AG10803 (cell line): Measurements from ENCODE around the gene RAX2.

Experiments
- DNase-seq: peaks from one replicate; pipeline ENCODE4 v3.0.0; 2010; ENCODE audit warnings: low read depth
- H3K4me3 ChIP-seq: 2 replicates; pipeline ENCODE4 v1.5.1; 2011; ENCODE audit warnings: mild to moderate bottlenecking, low read length, control low read depth
- TF ChIP-seq, protein P1 (sequence below): conservative IDR thresholded peaks from 2 replicates; pipeline ENCODE4 v1.5.1; 2011; ENCODE audit warnings: mild to moderate bottlenecking, low read length, control low read depth, inconsistent platforms

Gene RAX2

DNA sequence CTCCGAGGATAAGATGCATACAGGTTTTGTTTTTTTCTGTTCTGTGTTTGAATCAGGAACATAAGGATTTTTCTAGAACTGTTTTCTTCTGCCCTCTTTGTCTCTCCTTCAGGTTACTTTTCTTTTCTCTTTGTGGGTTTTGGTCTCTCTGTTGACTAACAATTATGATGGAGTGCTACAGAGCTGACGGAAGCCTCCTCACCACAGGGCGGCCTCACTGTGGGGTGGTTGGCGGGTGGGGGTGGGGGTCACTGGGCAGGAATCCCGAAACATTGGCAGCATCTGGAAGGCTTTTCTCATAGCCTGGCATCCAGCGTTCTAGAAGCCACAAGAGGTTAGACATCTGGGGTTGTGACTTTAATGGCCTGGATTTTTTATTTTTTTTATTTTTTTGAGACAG is 26.1 kb upstream of the RAX2 start:
- DNase-seq = peak; percentile 8
- TF ChIP-seq, protein P1, sequence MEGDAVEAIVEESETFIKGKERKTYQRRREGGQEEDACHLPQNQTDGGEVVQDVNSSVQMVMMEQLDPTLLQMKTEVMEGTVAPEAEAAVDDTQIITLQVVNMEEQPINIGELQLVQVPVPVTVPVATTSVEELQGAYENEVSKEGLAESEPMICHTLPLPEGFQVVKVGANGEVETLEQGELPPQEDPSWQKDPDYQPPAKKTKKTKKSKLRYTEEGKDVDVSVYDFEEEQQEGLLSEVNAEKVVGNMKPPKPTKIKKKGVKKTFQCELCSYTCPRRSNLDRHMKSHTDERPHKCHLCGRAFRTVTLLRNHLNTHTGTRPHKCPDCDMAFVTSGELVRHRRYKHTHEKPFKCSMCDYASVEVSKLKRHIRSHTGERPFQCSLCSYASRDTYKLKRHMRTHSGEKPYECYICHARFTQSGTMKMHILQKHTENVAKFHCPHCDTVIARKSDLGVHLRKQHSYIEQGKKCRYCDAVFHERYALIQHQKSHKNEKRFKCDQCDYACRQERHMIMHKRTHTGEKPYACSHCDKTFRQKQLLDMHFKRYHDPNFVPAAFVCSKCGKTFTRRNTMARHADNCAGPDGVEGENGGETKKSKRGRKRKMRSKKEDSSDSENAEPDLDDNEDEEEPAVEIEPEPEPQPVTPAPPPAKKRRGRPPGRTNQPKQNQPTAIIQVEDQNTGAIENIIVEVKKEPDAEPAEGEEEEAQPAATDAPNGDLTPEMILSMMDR = no peak
- no peak overlapping the region for H3K4me3 ChIP-seq

DNA sequence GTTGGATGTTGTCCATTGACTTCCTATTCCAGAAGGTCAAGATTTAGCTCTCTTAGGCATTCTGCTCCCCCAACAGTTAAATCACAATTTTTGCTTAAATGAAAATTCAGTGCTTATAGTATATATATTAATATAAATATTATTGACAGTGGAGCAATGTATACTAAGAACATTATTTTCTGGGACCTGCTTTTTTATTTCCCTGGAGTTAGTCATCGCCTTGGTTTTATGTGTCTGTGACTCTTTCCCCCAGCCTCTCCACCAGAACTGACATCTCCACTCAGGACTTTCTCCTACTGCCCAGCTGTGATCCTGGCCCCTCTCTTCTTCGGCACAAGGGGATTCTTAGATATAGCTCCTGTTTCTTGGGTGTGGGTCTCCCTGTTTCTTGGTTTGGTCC is 24.3 kb upstream of the RAX2 start:
- H3K4me3 ChIP-seq = no peak overlapping the region
- TF ChIP-seq, protein P1 = no peak

DNA sequence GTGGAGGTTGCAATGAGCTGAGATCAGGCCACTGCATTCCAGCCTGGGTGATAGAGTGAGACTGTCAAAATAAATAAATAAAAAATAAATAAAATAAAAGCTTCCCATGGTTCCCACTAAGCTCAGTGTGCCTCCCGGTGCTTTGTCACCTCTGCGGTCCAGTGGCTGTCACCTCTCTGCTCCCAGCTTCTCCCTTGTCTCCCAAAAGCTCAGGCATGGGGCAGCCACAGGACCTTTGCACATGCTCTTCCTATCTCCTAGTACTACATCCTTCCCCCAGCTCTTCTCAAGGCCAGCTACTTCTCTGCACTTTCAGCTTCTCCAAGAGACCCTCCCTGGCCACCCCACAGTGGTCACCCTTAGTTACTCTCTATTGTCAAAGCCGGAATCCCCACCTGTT is 21.8 kb upstream of the RAX2 start:
- DNase-seq = no peak
- TF ChIP-seq, protein P1 = no peak
- H3K4me3 ChIP-seq = no peak overlapping the region

More for the DNA sequence above, 24.3 kb upstream of the RAX2 start:
- DNase-seq = no peak

DNA sequence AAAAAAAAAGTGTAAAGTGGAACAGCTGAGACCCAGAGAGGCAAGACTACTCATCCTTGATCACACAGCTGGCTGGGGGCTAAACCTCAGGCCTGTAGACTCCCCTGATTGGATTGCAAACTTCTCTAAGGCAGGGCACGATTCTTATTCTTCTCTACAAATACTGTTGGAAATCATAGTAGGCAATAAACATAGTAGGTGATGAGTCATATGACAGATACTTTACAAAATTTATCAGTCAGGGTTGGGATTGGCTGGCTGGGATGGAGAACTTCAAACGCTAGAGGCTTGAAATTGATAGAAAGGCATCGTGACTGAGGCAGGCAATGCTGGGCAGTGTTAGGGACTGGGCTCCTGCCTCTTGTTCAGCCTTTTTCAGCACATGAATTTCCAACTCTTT is 20.1 kb upstream of the RAX2 start:
- TF ChIP-seq, protein P1 = no peak
- DNase-seq = no peak

DNA sequence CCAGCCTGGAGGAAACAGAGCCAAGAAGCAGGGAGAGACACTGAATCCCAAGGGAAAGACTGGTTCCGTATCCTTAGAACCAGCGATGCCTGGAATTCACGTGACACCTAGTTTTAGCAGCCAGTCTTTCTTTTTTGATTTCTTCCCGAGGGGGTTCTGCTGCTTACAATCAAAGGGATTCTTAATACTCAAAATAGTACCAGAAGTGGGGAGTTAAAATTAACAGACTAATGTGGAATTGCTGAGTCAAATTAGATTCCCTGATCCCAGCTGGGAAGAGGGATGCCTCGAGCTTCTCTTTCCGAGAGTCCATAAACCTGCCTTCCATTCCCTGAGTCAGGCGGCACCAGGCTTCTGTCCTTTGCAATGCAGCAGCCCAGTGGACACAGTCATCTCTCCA is 18.9 kb upstream of the RAX2 start:
- no peak overlapping the region for H3K4me3 ChIP-seq
- DNase-seq = no peak
- TF ChIP-seq, protein P1 = no peak

More for the DNA sequence above, 20.1 kb upstream of the RAX2 start:
- no peak overlapping the region for H3K4me3 ChIP-seq

DNA sequence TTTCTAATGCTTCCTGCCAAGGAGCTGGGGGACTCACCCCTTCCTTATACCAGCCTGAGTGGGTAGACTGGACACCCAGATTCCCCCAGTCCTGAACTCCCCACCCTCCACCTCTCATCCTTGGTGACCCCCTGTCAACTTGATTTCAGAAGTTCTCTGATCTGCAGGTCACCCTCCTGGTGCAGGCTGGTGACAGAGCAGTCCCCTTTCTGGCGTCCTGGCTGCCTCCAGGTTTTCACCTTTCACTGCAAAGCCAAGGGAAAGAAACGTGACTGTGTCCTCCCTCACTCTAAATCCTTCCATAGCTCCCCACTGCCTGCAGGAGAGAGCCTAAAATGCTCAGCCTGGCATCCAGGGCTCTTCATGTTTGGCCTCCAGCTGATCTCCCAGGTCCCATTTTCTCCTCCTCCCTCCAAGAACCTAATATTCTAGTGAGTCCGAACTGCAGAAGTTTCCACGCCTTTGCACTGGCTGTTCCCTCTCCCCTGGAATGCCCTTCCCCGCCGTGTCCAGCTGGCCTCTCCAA is 18.2 kb upstream of the RAX2 start:
- no peak for DNase-seq
- H3K4me3 ChIP-seq = no peak overlapping the region
- TF ChIP-seq, protein P1 = no peak

DNA sequence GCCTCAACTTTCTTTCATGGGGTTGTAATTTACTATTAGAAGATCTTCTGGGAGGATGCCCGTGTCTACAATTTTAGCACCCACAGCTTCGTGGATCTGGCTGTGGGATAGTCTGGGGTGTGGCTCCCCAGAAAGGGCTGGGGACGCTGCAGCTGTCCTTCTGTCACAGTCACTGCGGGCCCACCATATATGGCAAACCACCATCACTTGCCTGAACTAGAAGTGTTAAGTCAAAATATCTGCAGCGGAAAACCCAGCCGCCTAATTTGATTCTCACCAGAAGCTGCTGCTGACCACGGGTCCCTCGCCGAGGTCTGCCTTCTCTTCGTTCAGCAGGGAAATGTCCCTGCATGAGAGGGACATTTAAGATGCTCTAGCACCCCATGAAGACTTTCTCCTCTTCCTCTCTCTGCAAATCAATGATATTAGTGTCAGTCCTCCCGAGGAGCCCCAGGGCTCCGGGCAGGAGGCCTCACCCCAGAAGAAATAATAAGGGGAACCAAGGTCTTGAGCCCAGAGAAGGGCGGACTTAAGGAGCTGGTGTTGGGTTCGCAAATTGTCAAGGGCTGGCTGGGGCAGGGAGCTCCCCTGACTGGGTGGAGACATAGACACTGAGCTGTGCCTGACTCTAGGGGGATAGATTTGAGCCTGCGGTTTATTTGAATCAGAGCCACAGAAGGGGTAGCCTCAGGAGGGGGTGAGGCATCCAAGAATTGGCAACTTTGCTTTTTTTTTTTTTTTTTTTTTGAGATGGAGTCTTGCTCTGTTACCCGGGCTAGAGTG is 17.2 kb upstream of the RAX2 start:
- DNase-seq = no peak
- H3K4me3 ChIP-seq = no peak overlapping the region
- TF ChIP-seq, protein P1 = no peak
